ENCODE data around the gene PEPD.

- TF ChIP-seq CTCF (IDR thresholded peaks at IDR 0.05; ENCODE audit: insufficient read depth, low read length, poor library complexity, severe bottlenecking) = no peak
- no peak for TF ChIP-seq EZH2phosphoT487 (conservative IDR thresholded peaks at IDR 0.05; ENCODE audit: low read length)
Observed at GRCh38 chr19:33370783-33371182, 150.8 kb downstream of the PEPD start.
